DOHH2 (cell line): Measurements from ENCODE around the gene DERA.

ENCODE experiments used
- H3F3A ChIP-seq: fragments of 200-600 bp; sonication (generic), shearing (Covaris generic); 2 replicates; pipeline ENCODE4 v1.6.0; 2016; ENCODE audit warnings: antibody characterized with exemption, mild to moderate bottlenecking; ENCODE audit not compliant: control insufficient read depth, insufficient read depth
- H3K27ac ChIP-seq: fragments of 200-600 bp; sonication (generic); 2 replicates; pipeline ENCODE4 v1.5.1; 2014; ENCODE audit warnings: low read depth, mild to moderate bottlenecking, low read length, moderate library complexity
- H3K27me3 ChIP-seq: fragments of 200-600 bp; sonication (generic); 2 replicates; pipeline ENCODE4 v1.6.1; 2014; ENCODE audit warnings: mild to moderate bottlenecking, low read length, mixed read lengths; ENCODE audit not compliant: control insufficient read depth
- H3K36me3 ChIP-seq: fragments of 200-600 bp; sonication (generic); 2 replicates; pipeline ENCODE4 v1.6.1; 2014; ENCODE audit warnings: mild to moderate bottlenecking, low read length, moderate library complexity, mixed read lengths; ENCODE audit not compliant: control insufficient read depth
- H3K4me1 ChIP-seq: fragments of 200-600 bp; sonication (generic); 2 replicates; pipeline ENCODE4 v1.6.1; 2014; ENCODE audit warnings: mild to moderate bottlenecking, low read length, mixed read lengths; ENCODE audit not compliant: control insufficient read depth
- H3K4me2 ChIP-seq: fragments of 200-600 bp; sonication (generic); 2 replicates; pipeline ENCODE4 v1.6.0; 2014; ENCODE audit warnings: mild to moderate bottlenecking, low read length, moderate library complexity
- H3K4me3 ChIP-seq: fragments of 200-600 bp; sonication (generic); 2 replicates; pipeline ENCODE4 v1.5.1; 2014; ENCODE audit warnings: mild to moderate bottlenecking, low read length, mixed read lengths
- H3K79me2 ChIP-seq: fragments of 200-600 bp; sonication (generic); 2 replicates; pipeline ENCODE4 v1.6.1; 2014; ENCODE audit warnings: mild to moderate bottlenecking, low read length, mixed read lengths; ENCODE audit not compliant: control insufficient read depth
- H3K9me2 ChIP-seq: fragments of 200-600 bp; sonication (generic); replicated peaks from 2 replicates; pipeline ENCODE4 v1.6.1; 2014; ENCODE audit warnings: mild to moderate bottlenecking, low read length, mixed read lengths; ENCODE audit not compliant: control insufficient read depth
- H3K9me3 ChIP-seq: fragments of 200-600 bp; sonication (generic); 2 replicates; pipeline ENCODE4 v1.6.1; 2014; ENCODE audit warnings: antibody characterized with exemption, low read length, mixed read lengths; ENCODE audit not compliant: control insufficient read depth, insufficient read depth
- H4K20me1 ChIP-seq: fragments of 200-600 bp; sonication (generic); 2 replicates; pipeline ENCODE4 v1.6.0; 2014; ENCODE audit warnings: low read depth, mild to moderate bottlenecking, antibody characterized with exemption, low read length, moderate library complexity; ENCODE audit not compliant: control insufficient read depth, insufficient read depth
- CTCF ChIP-seq: fragments of 200-600 bp; sonication (generic); IDR thresholded peaks from one replicate; pipeline ENCODE4 v1.5.1; 2014; ENCODE audit warnings: antibody characterized with exemption, mild to moderate bottlenecking, low read depth, low read length; ENCODE audit not compliant: poor library complexity, severe bottlenecking
- EZH2phosphoT487 ChIP-seq: fragments of 200-600 bp; sonication (generic); IDR thresholded peaks from 2 replicates; pipeline ENCODE4 v1.6.1; 2017; ENCODE audit warnings: borderline replicate concordance, mild to moderate bottlenecking, antibody characterized with exemption, low read length, moderate library complexity, mixed read lengths

The DERA gene

GRCh38 chr12:16020031-16020430, 108.9 kb downstream of the DERA start:
- Histone ChIP-seq H3K4me3 (no peak overlapping the region), H3K9me2 (no peaks in the 10 kb centered on the region), H3K27me3 (no peaks in the 10 kb centered on the region), H3F3A (no peaks in the 10 kb centered on the region), H3K36me3 (peaks cover 64% of the 10 kb centered on the region), H3K4me2 (no peak overlapping the region), H3K4me1 (peaks cover 6% of the 10 kb centered on the region; the same call in 1 of the 2 replicates), H3K27ac (no peak overlapping the region), H4K20me1 (no peaks in the 10 kb centered on the region), H3K9me3 (peaks cover 37% of the 10 kb centered on the region), H3K79me2 (peaks cover 25% of the 10 kb centered on the region)
- TF ChIP-seq CTCF (no peak), EZH2phosphoT487 (no peak)

GRCh38 chr12:16021026-16021425, 109.9 kb downstream of the DERA start:
- no peak overlapping the region for H3K4me2 ChIP-seq
- no peak for TF ChIP-seq CTCF
- TF ChIP-seq EZH2phosphoT487: no peak
- no peaks in the 10 kb centered on the region for H3K27me3 ChIP-seq
- H3F3A ChIP-seq: peaks cover 2% of the 10 kb centered on the region; the same call in 1 of the 2 replicates
- H3K9me3 ChIP-seq: peaks cover 31% of the 10 kb centered on the region
- H3K9me2 ChIP-seq: no peaks in the 10 kb centered on the region
- no peak overlapping the region for H3K4me3 ChIP-seq
- no peak overlapping the region for H3K27ac ChIP-seq
- H3K4me1 ChIP-seq: peaks cover 6% of the 10 kb centered on the region; the same call in 1 of the 2 replicates
- H3K36me3 ChIP-seq: peaks cover 54% of the 10 kb centered on the region
- H4K20me1 ChIP-seq: no peaks in the 10 kb centered on the region
- peaks cover 21% of the 10 kb centered on the region for H3K79me2 ChIP-seq

- Histone ChIP-seq H3K4me2 (no peak overlapping the region), H3K4me1 (peaks cover 6% of the 10 kb centered on the region; the same call in 1 of the 2 replicates), H3K9me2 (no peaks in the 10 kb centered on the region), H3F3A (peaks cover 2% of the 10 kb centered on the region; the same call in 1 of the 2 replicates), H3K27ac (no peak overlapping the region), H3K36me3 (peaks cover 53% of the 10 kb centered on the region), H3K9me3 (peaks cover 31% of the 10 kb centered on the region), H4K20me1 (no peaks in the 10 kb centered on the region), H3K27me3 (no peaks in the 10 kb centered on the region), H3K79me2 (peaks cover 21% of the 10 kb centered on the region), H3K4me3 (no peak overlapping the region)
- TF ChIP-seq EZH2phosphoT487: no peak
- no peak for TF ChIP-seq CTCF
Measured at GRCh38 chr12:16021676-16022075, 110.5 kb downstream of the DERA start.
